Skin epidermis (tissue), 12 donors: ENCODE measurements around the gene SOX15.
A peak's percentile ranks its signal among the peaks of the same experiment; 100 is the strongest.
"Not testable (repeated sequence)": the region's sequence is repeated elsewhere in the genome, so short reads cannot be mapped to it uniquely, and the experiment has no call there.

ENCODE experiments used
- H3K27ac ChIP-seq, 21 experiments: fragments of 200-600 bp; sonication (generic) in 11 of 21; one replicate each; pipeline ENCODE4 v1.5.0; 2020; ENCODE audit warnings: mild to moderate bottlenecking in 3 of 21, inconsistent platforms in 2 of 21, moderate library complexity in 2 of 21
- H3K4me3 ChIP-seq, 7 experiments: fragments of 200-600 bp; sonication (generic) in 2 of 7; one replicate each; pipeline ENCODE4 v1.5.0; 2020; ENCODE audit warnings: inconsistent platforms in 2 of 7, mild to moderate bottlenecking in 2 of 7, moderate library complexity in 1 of 7

Gene SOX15

DNA sequence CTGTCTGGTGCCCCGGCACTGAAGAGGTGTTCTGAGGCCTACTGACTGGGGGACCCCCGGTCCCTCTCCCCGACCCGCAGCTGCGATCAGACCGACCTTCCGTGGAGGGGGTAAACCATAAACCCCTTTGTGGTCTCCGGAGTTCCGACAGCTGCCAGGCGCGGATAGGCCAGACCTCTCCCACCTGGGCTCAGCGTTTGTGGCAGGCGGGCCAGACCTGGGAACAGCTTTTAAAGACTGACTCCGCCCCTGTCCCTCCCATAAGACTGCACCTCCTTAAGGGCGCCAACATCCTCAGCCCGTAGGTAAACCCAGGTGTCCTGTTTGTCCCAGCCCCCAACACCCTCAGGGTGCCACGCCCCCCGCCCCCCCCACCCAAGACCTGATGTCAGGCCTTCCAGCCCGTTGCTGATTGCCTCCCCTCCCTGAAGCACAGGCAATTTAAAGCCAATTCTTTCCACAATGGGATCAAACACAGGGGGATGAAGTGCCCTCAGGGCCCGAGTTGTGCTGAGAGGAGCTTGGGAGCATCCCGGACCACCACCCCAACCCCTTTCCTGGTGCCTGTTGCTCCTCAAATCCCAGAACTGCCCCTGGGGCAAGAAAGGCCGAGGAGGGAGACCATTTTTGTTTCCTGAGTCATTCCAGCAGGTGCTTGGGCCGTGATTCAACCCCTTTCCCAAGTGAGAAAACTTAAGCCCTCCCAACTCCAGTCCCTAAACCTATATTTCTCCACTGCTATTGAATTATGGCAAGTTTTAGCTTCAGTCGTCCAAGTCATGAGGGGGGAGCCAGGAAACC lies at the start of gene SOX15:
TSS of gene SOX15 (minus strand) at position 204 of the 801 bp plus-strand sequence. CDS start 418 bp downstream, outside the sequence.
- H3K27ac ChIP-seq: peak within 1 kb of the TSS; percentile 36 to 92 (median 83)

DNA sequence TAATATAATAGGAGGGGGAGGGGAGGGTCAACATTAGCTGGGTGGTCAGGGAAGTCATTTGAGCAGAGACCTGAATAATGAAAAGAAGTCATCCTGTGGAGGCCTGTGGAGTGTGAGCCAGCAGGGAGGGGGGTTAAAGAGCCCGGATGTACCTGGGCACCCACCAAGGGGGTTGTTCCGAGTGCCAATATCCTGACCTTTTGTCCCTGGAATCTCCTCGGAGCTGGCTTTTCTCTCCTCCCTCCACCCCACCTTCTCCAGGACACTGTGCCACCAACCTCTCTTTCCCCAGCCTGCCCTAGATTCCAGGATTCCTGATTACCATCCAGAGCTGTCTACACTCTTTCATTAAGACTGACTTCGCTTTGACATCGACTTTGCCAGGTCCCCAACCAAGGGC lies 46.3 kb upstream of the SOX15 start:
- Histone ChIP-seq H3K4me3 (no peak overlapping the region), H3K27ac (no peak overlapping the region)

More for the DNA sequence above, at the start of gene SOX15:
- peak within 1 kb of the TSS; percentile 30 to 60 (median 47) for H3K4me3 ChIP-seq

DNA sequence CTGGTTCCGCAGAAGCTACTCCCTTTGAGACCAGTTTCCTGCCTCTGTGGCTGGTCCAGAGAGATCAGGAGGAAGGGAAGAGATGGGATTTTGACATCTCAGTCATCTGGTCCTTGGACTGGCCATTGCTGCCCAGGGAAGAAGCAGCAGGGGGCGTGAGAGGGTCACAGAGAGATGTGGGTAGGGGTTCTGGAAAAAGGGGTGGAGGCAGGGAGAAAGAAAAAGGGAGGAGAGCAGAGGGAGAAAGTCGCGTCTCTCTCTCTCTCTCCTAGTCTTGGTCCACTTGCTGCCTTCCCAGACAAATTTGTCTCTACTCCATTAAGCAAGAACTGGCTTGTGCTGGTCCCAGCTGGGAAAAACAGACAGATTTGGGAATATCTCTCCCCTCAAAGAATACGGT lies 44.5 kb upstream of the SOX15 start:
- no peak overlapping the region for H3K27ac ChIP-seq
- no peak overlapping the region for H3K4me3 ChIP-seq

DNA sequence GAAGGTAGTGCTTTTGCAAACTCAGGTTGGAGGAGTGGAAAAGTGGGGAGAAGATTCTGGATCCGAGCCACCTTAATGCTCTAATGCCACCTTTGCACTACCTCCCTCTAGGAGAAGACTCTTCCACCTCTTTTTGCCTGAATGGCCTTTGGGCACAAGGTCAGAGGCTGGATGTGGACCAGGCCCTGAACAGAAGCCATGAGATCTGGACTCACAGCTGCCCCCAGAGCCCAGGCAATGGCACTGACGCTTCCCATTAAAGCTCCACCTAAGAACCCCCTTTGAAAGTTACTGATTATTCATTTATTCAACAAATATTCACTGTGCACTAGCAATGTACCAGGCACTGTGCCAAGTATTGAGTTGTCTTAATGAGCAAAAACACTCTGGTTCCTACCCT lies 43.2 kb upstream of the SOX15 start:
- Histone ChIP-seq H3K4me3 (no peak overlapping the region), H3K27ac (no peak overlapping the region)

DNA sequence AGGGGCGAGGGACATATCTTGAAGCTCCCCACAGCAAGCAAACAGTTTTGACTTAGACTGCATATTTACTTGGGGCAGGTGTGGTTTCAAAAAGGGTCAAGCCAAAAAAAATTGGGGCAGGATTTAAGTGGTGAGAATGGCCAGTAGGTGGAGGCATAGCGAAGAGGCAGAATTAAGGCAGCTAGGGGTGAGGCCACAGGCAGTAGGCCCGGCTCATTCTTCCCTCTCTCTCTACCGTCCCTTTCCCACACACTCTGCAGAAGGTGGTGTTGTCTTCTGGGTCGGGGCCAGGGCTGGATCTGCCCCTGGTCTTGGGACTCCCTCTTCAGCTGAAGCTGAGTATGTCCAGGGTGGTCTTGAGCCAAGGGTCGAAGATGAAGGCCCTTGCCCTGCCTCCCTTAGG lies 42.6 kb upstream of the SOX15 start:
- no peak overlapping the region for H3K27ac ChIP-seq
- H3K4me3 ChIP-seq: no peak overlapping the region

DNA sequence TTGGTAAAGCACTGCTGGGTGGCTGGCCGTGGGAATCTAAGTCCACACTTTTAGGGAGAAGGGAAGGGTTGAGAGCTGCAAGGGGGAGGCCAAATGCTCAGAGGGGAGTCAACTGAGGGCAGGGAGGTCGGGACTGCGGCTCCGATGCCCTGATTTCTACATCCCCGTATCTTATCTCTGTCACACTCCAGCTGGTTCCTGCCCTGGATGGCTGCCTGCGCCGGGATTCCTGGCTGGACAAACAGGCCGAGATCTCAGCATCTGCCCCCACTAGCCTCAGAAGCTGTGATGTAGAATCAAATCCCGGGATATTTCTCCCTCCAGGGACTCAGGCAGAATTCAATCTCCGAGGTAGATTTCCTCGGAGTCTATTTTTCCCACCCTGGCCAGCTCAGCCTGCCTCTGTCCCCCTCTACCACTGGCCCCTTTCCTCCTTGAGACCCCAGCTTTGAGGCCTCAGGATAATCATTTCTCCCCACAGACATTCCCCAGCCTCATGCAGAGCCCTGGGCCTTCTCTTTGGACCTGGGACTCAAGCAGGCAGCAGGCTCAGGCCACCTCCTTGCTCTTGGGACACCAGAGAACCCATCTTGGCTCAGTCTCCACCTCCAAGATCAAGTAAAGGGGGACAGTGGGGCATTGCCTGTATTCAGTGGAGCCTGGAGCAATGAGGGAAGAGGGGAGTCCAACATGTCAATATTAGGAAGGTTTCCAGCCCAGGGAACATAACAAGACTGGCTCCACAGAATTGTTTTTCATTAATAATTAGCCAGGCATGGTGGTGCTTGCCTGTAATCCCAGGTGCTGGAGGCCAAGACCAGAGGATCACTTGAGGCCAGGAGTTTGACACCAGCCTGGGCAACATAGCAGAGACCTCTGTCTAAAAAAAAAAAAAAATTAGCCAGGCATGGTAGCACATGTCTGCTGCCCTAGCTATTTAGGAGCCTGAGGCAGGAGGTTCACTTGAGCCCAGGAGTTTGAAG lies 41.8 kb upstream of the SOX15 start:
- H3K4me3 ChIP-seq: no peak overlapping the region
- no peak overlapping the region for H3K27ac ChIP-seq

DNA sequence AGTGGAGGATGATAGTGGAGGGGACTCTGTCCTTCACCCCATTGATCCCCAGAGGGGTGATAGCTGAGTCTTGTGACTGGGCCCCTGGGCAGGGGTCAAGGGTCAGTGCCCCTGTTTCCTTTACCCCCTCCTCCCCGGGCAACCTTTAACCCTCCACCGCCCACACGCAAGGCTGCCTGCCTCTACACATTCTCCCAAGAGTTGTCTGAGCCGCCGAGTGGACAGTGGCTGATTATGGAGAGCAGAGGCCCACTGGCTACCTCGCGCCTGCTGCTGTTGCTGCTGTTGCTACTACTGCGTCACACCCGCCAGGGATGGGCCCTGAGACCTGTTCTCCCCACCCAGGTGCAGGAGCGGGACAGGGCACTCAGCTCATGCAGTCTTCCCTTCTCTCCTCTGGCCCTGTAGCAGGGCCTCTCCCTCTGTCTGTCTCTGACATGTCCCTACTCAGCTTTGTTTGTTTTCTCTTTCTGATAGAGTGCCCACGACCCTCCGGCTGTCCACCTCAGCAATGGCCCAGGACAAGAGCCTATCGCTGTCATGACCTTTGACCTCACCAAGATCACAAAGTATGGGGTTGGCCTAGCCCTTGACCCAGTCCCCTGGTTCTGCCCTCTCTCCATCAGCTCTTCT lies 40.2 kb upstream of the SOX15 start, which contains the start of gene SHBG:
TSS of gene SHBG (plus strand) at position 197 of the 633 bp plus-strand sequence. CDS start at position 235, 38 bp downstream.
- no peak within 1 kb of the TSS for H3K27ac ChIP-seq
- H3K4me3 ChIP-seq: no peak within 1 kb of the TSS

DNA sequence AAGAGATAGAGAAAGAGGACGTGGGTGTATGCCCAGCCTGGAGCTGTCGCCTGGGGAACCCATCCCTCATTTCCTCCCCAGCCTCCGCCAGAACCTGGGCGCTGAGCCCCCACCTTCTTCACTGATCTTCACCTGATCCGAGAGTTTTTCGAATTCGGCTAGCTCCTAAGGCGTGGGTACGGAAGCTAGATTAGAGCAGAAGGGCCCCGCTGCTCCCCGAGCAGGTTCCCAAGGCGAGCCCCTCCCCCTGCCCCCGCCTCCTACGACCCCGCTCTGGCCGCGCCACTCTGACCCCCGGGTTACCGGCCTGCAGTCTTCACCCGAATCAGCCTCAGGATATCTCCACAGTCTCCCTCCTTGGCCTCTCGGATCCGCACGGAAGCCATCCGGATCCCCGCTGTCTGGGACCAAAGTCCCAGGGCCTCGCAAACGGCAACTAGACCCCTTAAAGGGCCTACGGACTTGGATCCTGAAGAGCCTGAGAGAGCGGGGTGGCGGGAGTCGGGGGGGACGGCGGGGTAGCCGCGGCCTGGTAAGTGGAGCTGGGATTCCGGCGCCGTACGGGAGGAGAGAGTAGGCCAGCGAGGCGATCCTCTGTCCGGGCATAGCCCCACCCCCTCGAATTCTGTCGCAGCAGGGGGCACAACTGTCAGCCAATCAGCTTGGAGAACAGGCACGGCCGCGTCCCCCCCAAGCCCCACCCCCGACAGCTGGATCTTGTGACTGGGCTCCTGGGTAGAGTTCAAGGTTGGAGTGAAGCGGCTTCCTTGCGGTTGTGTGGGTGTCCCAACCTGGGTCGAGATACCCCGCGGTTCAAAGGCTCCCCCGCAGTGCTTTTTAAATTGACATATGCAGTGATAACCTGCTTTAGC lies 37.6 kb upstream of the SOX15 start, which contains the start of gene SAT2:
TSS of gene SAT2 (minus strand) at position 572 of the 872 bp plus-strand sequence. CDS start at position 386, 186 bp downstream.
- Histone ChIP-seq H3K27ac (peak within 1 kb of the TSS; percentile 37 to 98 (median 90)), H3K4me3 (peak within 1 kb of the TSS; percentile 45 to 79 (median 66))

DNA sequence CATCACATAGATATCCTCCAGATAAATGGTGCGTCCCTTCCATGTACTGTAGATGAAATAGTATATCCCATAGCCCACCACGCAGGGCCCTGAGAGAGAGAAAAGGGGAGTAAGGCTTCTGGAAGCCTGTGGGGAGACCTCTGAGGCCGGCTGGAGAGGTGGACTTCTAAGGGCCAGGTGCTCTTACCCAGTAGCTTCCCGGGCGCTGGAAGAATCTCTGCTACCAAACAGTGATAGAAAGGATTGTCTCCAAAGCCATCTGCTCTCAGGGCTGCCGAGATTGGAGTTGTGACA lies 37.0 kb upstream of the SOX15 start:
- H3K27ac ChIP-seq: peak overlapping the region in 18 of 21 experiments; percentile 68 to 98 (median 90)
- H3K4me3 ChIP-seq: peak overlapping the region; percentile 45 to 79 (median 66)

DNA sequence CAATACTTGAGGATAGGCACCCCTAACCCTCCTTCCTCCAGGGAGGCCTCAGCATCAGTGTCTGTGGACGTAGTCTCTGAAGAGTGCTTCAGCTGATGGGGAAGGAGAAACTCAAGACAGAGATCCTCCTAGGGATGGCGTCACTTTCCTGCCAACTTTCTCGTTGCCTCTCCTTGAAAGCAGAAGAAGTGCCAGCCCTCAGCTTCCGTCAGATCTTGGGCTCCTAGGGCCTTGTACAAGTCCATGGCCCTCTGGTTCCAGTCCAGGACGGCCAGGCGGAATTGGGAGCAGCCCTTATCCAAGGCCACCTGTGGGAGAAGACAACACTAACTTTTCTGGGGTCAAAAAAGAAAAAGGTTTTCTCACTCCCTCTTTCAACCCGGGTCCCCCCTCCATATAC lies 36.4 kb upstream of the SOX15 start:
- Histone ChIP-seq H3K4me3 (peak overlapping the region in 1 of 7 experiments; percentile 79), H3K27ac (peak overlapping the region in 5 of 21 experiments; percentile 90 to 96 (median 91))

DNA sequence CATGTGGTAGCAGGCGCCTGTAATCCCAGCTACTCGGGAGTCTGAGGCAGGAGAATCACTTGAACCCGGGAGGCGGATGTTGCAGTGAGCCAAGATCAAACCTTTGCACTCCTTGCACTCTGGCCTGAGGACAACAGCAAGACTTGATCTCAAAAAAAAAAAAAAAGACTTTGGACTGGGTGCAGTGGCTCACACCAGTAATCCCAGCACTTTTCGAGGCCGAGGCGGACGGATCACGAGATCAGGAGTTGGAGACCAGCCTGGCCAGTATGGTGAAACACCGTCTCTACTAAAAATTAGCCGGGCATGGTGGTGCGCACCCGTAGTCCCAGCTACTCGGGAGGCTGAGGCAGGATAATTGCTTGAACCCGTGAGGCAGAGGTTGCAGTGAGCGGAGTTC lies 35.9 kb upstream of the SOX15 start:
- H3K27ac ChIP-seq, H3K4me3 ChIP-seq: not testable (repeated sequence)

DNA sequence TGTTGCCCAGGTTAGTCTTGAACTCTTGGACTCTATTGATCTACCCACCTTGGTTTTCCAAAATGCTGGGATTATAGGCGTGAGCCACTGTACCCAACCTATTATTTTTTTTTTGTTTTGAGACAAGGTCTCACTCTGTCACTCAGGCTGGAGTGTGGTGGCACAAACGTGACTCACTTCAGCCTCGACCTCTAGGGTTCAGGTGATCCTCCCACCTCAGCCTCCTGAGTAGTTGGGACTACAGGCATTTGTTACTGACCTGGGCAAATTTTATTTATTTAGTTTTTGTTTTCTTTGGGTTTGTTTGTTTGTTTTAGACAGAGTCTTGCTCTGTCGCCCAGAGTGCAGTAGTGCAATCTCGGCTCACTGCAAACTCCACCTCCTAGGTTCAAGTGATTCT lies 33.8 kb upstream of the SOX15 start:
- H3K4me3 ChIP-seq: no peak overlapping the region
- no peak overlapping the region for H3K27ac ChIP-seq

DNA sequence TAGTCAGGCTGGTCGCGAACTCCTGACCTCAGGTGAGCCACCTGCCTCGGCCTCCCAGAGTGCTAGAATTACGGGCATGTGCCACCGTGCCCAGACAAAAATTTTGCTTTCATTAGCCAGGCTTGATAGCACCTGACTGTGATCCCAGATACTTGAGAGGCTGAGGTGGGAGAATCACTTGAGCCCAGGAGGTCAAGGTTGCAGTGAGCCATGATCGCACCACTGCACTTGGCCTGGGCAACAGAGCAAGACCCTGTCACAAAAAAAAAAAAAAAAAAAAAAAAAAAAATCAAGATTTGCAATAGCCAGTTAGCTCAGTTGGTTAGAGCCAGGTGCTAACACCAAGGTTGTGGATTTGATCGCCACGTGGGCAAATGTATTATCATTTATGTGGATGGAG lies 30.9 kb upstream of the SOX15 start:
- no peak overlapping the region for H3K4me3 ChIP-seq
- no peak overlapping the region for H3K27ac ChIP-seq

DNA sequence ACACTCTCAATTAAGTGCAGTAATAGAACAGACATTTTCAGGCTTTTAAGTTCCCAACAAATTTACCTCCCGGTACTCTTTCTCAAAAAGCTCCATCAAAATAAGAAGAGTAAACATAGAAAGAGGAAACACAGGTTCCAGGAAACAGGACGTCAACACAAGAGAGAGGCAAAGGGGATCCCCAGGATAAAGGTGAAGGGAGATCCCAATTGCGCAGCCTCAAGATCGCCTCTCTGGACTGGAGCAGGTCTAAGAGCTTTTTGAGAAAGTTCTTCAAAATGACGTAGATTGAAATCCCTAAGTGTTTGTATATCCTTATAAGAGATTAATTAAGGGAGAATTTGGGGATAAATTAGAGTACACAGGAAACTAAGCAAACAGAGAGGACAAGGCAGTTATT lies 28.7 kb upstream of the SOX15 start:
- Histone ChIP-seq H3K27ac (no peak overlapping the region), H3K4me3 (no peak overlapping the region)

DNA sequence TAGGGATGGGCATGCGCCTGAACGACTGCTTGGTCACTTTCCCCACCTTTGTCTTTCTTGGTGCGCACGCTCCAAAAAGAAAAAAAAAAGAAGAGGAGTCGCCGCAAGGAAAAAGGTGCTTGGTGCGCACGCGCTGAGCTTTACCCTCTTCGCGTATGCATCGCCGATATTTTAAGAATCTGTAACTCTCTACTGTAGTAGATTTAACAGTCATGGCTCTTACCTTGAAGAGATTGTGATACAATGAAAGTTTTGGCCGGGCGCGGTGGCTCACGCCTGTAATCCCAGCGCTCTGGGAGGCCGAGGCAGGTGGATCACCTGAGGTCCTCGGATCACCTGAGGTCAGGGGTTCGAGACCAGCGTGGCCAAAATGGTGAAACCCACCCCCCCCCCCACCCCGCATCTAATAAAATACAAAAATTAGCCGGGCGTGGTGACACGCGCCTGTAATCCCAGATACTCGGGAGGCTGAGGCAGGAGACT lies 25.4 kb upstream of the SOX15 start:
- Histone ChIP-seq H3K27ac (peak overlapping the region in 19 of 21 experiments; percentile 39 to 93 (median 76)), H3K4me3 (peak overlapping the region; percentile 36 to 91 (median 75))

DNA sequence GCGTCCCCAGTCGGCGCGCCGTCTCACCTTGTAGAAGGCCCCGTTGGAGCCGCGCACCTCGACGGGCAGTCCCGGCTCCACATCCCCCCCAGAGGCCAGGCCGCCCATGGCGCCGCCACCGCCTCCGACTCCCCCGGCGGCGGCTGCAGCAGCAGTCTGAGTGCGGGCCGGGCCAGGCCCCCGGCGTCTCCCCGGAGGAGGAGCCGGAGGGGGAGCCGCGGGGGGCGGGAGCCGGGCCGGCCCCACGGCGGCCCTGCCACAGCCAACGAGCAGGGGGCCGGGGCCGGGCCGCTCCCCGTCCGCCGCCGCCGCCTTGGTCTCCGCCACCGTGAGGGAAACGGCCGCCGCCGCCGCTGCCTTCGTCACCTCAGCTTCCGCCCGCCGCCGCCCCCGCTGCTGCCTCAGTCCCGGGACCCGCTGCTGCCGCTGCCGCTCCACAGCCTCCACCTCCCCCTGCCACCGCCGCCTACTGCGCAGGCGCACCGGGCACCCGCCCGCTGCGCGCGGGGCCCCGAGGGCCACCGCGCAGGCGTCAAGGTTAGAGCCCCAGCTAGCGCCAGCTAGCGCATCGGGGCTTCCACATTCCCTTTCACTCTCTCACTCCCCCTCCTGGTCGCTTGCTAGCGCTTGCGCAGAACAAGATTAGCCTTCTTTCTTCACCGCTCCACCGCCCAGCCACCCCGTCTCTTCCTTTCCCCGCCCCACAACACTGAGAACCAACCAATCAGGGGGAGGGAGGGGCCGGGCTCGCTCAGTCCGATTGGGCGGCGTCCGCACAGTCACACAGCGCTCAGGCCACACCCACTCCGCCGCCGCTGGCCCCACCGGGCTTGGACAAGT lies 24.8 kb upstream of the SOX15 start, which contains the start of gene FXR2:
TSS of gene FXR2 (minus strand) at position 473 of the 840 bp plus-strand sequence. CDS start at position 108, 365 bp downstream.
- Histone ChIP-seq H3K27ac (peak within 1 kb of the TSS; percentile 45 to 97 (median 89)), H3K4me3 (peak within 1 kb of the TSS; percentile 74 to 91 (median 75))

DNA sequence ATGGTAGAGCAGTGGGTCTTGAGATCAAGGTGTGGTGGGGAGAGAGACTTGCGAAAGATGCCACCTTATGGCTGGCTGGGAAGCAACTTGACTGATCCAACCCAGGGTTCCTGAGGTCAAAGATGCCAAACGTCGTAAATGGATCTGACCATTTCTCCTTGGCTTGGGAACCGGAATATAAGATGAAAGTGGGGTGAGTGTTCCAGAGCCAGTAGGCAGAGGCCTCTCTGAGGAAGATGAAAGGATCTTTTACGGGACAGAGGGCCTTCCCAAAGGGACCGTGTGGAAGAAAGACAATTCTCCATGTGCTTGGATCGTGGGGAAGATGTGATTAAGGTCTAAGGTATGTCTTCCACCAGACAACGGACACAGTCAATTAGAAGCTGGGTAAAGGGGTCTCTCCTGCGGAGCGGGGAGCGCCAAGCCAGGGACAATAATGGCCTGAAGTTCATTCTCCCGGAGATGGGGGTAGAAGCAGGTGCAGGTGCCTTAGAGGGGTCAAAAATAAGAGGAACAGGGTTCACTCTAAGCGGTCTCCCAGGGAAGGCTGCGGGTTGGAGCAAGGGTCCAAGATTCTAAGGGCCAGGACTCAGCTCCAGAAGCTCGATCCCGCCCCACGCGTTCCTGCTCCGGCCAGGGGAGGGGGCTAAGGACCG lies 24.0 kb upstream of the SOX15 start:
- Histone ChIP-seq H3K27ac (peak overlapping the region; percentile 45 to 97 (median 89)), H3K4me3 (peak overlapping the region; percentile 74 to 91 (median 75))
